ENCODE results near the gene SLC35A5. TPM values are rescaled to one million over a fixed set of nuclear protein-coding genes. Genes with fewer than 3 reads are reported as not detected.

SLC35A5 gene
- total and polyA plus RNA-seq, 9 of the 15 experiments (the other 6 are each of a cell fraction or from before 2014, with no cell fraction given): 4.0 to 13.0 (median 9.7) TPM

DNA sequence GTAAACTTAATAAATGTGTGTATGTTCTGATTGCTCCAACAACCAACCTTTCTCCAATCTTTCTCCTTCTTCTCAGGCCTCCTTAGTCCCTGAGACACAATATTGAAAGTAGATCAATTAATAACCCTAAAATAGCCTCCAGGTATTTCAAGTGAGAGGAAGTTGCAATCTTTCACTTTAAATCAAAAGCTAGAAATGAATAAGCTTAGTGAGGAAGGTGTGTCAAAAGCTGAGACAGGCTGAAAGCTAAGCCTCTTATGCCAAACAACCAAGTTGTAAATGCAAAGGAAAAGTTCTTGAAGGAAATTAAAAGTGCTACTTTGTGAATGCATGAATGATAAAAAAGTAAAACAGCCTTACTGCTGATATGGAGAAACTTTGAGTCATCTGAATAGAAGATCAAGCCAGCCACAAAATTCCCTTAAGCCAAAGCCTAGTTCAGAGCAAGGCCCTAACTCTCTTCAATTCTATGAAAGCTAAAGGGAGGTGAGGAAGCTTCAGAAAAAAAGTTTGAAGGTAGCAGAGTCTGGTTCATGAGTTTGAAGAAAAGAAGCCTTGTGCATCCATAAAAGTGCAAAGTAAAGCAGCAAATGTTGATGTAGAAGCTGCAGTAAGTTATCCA, 40.5 kb downstream of the SLC35A5 start:
- DNase-seq (ENCODE audit: extremely low read depth in 1 of 4, low spot score in 3 of 4) (no peak), ATAC-seq (no peak), FAIRE-seq (no peak)
- H2AFZ ChIP-seq (ENCODE audit: low read depth, low read length): no peak overlapping the region
- in situ Hi-C loops (cut with MboI): no loop called here
- no peak overlapping the region for H3K4me2 ChIP-seq (ENCODE audit: insufficient read depth, low read length)
- no TSS peak for BruUV-seq (replicated peaks)
- H4K20me1 ChIP-seq (replicated peaks; ENCODE audit: control insufficient read depth, insufficient read depth, low read length): no peaks in the 10 kb centered on the region
- no peaks in the 10 kb centered on the region for H3K79me2 ChIP-seq (ENCODE audit: control insufficient read depth, insufficient read depth, low read length)
- ChIA-PET CTCF (ENCODE audit: low intra/inter-chr PET ratio) (no interaction called here), POLR2A (interaction anchor here (1.2 kb wide), 1 partner anchor 11 kb away, joined by 3 read pairs; no protein-coding TSS in a partner anchor)
- no peak overlapping the region for H3K27ac ChIP-seq (ENCODE audit: extremely low read depth, low read depth, low read length)
- no peaks in the 10 kb centered on the region for H3K27me3 ChIP-seq (ENCODE audit: control insufficient read depth in 2 of 2, insufficient read depth in 2 of 2, low read length in 2 of 2)
- no peaks in the 10 kb centered on the region for H3K4me1 ChIP-seq (replicated peaks in 1 of 2; ENCODE audit: control insufficient read depth in 2 of 2, insufficient read depth in 2 of 2, low read length in 2 of 2)
- intact Hi-C loops (cut with micrococcal nuclease): no loop called here
- no peak overlapping the region for H3K4me3 ChIP-seq
- no peak overlapping the region for H3K9ac ChIP-seq (ENCODE audit: insufficient read depth in 1 of 2, low read depth in 2 of 2, low read length in 2 of 2)
- no peaks in the 10 kb centered on the region for H3K9me3 ChIP-seq (replicated peaks; ENCODE audit: control insufficient read depth, insufficient read depth, low read depth, low read length)
- TF ChIP-seq, protein P1, sequence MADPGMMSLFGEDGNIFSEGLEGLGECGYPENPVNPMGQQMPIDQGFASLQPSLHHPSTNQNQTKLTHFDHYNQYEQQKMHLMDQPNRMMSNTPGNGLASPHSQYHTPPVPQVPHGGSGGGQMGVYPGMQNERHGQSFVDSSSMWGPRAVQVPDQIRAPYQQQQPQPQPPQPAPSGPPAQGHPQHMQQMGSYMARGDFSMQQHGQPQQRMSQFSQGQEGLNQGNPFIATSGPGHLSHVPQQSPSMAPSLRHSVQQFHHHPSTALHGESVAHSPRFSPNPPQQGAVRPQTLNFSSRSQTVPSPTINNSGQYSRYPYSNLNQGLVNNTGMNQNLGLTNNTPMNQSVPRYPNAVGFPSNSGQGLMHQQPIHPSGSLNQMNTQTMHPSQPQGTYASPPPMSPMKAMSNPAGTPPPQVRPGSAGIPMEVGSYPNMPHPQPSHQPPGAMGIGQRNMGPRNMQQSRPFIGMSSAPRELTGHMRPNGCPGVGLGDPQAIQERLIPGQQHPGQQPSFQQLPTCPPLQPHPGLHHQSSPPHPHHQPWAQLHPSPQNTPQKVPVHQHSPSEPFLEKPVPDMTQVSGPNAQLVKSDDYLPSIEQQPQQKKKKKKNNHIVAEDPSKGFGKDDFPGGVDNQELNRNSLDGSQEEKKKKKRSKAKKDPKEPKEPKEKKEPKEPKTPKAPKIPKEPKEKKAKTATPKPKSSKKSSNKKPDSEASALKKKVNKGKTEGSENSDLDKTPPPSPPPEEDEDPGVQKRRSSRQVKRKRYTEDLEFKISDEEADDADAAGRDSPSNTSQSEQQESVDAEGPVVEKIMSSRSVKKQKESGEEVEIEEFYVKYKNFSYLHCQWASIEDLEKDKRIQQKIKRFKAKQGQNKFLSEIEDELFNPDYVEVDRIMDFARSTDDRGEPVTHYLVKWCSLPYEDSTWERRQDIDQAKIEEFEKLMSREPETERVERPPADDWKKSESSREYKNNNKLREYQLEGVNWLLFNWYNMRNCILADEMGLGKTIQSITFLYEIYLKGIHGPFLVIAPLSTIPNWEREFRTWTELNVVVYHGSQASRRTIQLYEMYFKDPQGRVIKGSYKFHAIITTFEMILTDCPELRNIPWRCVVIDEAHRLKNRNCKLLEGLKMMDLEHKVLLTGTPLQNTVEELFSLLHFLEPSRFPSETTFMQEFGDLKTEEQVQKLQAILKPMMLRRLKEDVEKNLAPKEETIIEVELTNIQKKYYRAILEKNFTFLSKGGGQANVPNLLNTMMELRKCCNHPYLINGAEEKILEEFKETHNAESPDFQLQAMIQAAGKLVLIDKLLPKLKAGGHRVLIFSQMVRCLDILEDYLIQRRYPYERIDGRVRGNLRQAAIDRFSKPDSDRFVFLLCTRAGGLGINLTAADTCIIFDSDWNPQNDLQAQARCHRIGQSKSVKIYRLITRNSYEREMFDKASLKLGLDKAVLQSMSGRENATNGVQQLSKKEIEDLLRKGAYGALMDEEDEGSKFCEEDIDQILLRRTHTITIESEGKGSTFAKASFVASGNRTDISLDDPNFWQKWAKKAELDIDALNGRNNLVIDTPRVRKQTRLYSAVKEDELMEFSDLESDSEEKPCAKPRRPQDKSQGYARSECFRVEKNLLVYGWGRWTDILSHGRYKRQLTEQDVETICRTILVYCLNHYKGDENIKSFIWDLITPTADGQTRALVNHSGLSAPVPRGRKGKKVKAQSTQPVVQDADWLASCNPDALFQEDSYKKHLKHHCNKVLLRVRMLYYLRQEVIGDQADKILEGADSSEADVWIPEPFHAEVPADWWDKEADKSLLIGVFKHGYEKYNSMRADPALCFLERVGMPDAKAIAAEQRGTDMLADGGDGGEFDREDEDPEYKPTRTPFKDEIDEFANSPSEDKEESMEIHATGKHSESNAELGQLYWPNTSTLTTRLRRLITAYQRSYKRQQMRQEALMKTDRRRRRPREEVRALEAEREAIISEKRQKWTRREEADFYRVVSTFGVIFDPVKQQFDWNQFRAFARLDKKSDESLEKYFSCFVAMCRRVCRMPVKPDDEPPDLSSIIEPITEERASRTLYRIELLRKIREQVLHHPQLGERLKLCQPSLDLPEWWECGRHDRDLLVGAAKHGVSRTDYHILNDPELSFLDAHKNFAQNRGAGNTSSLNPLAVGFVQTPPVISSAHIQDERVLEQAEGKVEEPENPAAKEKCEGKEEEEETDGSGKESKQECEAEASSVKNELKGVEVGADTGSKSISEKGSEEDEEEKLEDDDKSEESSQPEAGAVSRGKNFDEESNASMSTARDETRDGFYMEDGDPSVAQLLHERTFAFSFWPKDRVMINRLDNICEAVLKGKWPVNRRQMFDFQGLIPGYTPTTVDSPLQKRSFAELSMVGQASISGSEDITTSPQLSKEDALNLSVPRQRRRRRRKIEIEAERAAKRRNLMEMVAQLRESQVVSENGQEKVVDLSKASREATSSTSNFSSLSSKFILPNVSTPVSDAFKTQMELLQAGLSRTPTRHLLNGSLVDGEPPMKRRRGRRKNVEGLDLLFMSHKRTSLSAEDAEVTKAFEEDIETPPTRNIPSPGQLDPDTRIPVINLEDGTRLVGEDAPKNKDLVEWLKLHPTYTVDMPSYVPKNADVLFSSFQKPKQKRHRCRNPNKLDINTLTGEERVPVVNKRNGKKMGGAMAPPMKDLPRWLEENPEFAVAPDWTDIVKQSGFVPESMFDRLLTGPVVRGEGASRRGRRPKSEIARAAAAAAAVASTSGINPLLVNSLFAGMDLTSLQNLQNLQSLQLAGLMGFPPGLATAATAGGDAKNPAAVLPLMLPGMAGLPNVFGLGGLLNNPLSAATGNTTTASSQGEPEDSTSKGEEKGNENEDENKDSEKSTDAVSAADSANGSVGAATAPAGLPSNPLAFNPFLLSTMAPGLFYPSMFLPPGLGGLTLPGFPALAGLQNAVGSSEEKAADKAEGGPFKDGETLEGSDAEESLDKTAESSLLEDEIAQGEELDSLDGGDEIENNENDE (IDR thresholded peaks at IDR 0.05; ENCODE audit: low read depth, low read length): no peak
- TF ChIP-seq, protein P2, sequence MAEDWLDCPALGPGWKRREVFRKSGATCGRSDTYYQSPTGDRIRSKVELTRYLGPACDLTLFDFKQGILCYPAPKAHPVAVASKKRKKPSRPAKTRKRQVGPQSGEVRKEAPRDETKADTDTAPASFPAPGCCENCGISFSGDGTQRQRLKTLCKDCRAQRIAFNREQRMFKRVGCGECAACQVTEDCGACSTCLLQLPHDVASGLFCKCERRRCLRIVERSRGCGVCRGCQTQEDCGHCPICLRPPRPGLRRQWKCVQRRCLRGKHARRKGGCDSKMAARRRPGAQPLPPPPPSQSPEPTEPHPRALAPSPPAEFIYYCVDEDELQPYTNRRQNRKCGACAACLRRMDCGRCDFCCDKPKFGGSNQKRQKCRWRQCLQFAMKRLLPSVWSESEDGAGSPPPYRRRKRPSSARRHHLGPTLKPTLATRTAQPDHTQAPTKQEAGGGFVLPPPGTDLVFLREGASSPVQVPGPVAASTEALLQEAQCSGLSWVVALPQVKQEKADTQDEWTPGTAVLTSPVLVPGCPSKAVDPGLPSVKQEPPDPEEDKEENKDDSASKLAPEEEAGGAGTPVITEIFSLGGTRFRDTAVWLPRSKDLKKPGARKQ (CRISPR knock-in tag; IDR thresholded peaks at IDR 0.05): no peak
- TF ChIP-seq DIDO1 (tag; IDR thresholded peaks at IDR 0.05; ENCODE audit: low read depth) (no peak), ZNF444 (CRISPR knock-in tag; IDR thresholded peaks at IDR 0.05) (no peak), CBX8 (IDR thresholded peaks at IDR 0.05; ENCODE audit: borderline replicate concordance, extremely low read depth, low read depth, low read length, poor library complexity, severe bottlenecking) (no peak), ZBTB17 (CRISPR knock-in tag; IDR thresholded peaks at IDR 0.05) (no peak), MYBL2 (IDR thresholded peaks at IDR 0.05; ENCODE audit: low read depth) (no peak), MYBL2 (CRISPR knock-in tag; IDR thresholded peaks at IDR 0.05; ENCODE audit: borderline replicate concordance) (no peak), HNRNPLL (IDR thresholded peaks at IDR 0.05; ENCODE audit: low read depth, low read length, poor library complexity, severe bottlenecking) (no peak)
- no peaks in the 10 kb centered on the region for H3K36me3 ChIP-seq (ENCODE audit: control insufficient read depth, insufficient read depth, low read length)
- no peaks in the 10 kb centered on the region for H3K9me1 ChIP-seq (ENCODE audit: control insufficient read depth, insufficient read depth, low read length)

Measured in K562 (cell line).